SU-DHL-6 (cell line): ENCODE data around the gene MYOF.

ENCODE experiments used
- H2AFZ ChIP-seq: fragments of 200-600 bp; sonication (generic); 2 replicates; pipeline ENCODE4 v1.6.1; 2014; ENCODE audit warnings: low read depth, mild to moderate bottlenecking, moderate library complexity, mixed read lengths, antibody characterized with exemption, low read length; ENCODE audit not compliant: severe bottlenecking
- H3F3A ChIP-seq: fragments of 200-600 bp; shearing (Covaris generic); 2 replicates; pipeline ENCODE4 v1.6.0; 2016; ENCODE audit warnings: antibody characterized with exemption, mild to moderate bottlenecking; ENCODE audit not compliant: insufficient read depth
- H3K27ac ChIP-seq: fragments of 200-600 bp; sonication (generic); 2 replicates; pipeline ENCODE4 v1.5.1; 2016; ENCODE audit warnings: low read depth, mild to moderate bottlenecking, low read length, moderate library complexity, mixed read lengths
- H3K27me3 ChIP-seq: fragments of 200-600 bp; sonication (generic), shearing (Covaris generic); 2 replicates; pipeline ENCODE4 v1.6.0; 2014; ENCODE audit warnings: mild to moderate bottlenecking, low read length
- H3K36me3 ChIP-seq: fragments of 200-600 bp; sonication (generic); 2 replicates; pipeline ENCODE4 v1.6.1; 2014; ENCODE audit warnings: mild to moderate bottlenecking, low read length, mixed read lengths
- H3K4me2 ChIP-seq: fragments of 300-600, 200-600 bp; shearing (Covaris generic), sonication (generic); 2 replicates; pipeline ENCODE4 v1.6.0; 2014; ENCODE audit warnings: low read length, low read depth, mild to moderate bottlenecking; ENCODE audit not compliant: poor library complexity, severe bottlenecking
- H3K4me3 ChIP-seq: fragments of 200-600 bp; sonication (generic); 2 replicates; pipeline ENCODE4 v1.5.1; 2014; ENCODE audit warnings: antibody characterized with exemption, low read length, mild to moderate bottlenecking, mixed read lengths; ENCODE audit not compliant: insufficient read depth, poor library complexity, severe bottlenecking
- H3K79me2 ChIP-seq: fragments of 200-600 bp; sonication (generic); 2 replicates; pipeline ENCODE4 v1.6.1; 2014; ENCODE audit warnings: mild to moderate bottlenecking, low read length, moderate library complexity; ENCODE audit not compliant: insufficient read depth
- H3K9ac ChIP-seq: fragments of 200-600 bp; sonication (generic); 2 replicates; pipeline ENCODE4 v1.7.0; 2014; ENCODE audit warnings: mild to moderate bottlenecking, low read length
- H3K9me2 ChIP-seq: fragments of 200-600 bp; sonication (generic); replicated peaks from 2 replicates; pipeline ENCODE4 v1.6.1; 2014; ENCODE audit warnings: low read length; ENCODE audit not compliant: insufficient read depth
- H3K9me3 ChIP-seq: fragments of 200-600 bp; sonication (generic); 2 replicates; pipeline ENCODE4 v1.6.1; 2014; ENCODE audit warnings: low read length, mixed read lengths; ENCODE audit not compliant: insufficient read depth
- H4K20me1 ChIP-seq: fragments of 200-600 bp; sonication (generic); 2 replicates; pipeline ENCODE4 v1.6.1; 2014; ENCODE audit warnings: low read depth, mild to moderate bottlenecking, antibody characterized with exemption, low read length, moderate library complexity, mixed read lengths
- CTCF ChIP-seq: fragments of 200-600 bp; sonication (generic); IDR thresholded peaks from one replicate; pipeline ENCODE4 v1.5.1; 2017; ENCODE audit warnings: antibody characterized with exemption, mild to moderate bottlenecking, low read length, moderate library complexity; ENCODE audit not compliant: insufficient read depth, poor library complexity, severe bottlenecking
- EZH2phosphoT487 ChIP-seq: fragments of 200-600 bp; sonication (generic), shearing (Covaris generic); conservative IDR thresholded peaks from 2 replicates; pipeline ENCODE4 v1.6.1; 2018; ENCODE audit warnings: mild to moderate bottlenecking, antibody characterized with exemption, low read length, moderate library complexity, mixed read lengths

MYOF gene

GRCh38 chr10:93438613-93439253 lies 43.4 kb downstream of the MYOF start:
- Histone ChIP-seq H3K36me3 (no peaks in the 10 kb centered on the region), H3F3A (no peaks in the 10 kb centered on the region), H3K9me2 (no peaks in the 10 kb centered on the region), H3K4me2 (no peak overlapping the region), H3K27ac (no peak overlapping the region), H3K27me3 (no peaks in the 10 kb centered on the region), H3K4me3 (no peak overlapping the region), H3K9ac (no peak overlapping the region), H2AFZ (no peak overlapping the region), H3K9me3 (no peaks in the 10 kb centered on the region), H3K79me2 (no peaks in the 10 kb centered on the region), H4K20me1 (no peaks in the 10 kb centered on the region)
- no peak for TF ChIP-seq CTCF
- no peak for TF ChIP-seq EZH2phosphoT487

GRCh38 chr10:93437946-93438612 lies 44.1 kb downstream of the MYOF start:
- H3K9me2 ChIP-seq = no peaks in the 10 kb centered on the region
- H3K27me3 ChIP-seq = no peaks in the 10 kb centered on the region
- H3K79me2 ChIP-seq = no peaks in the 10 kb centered on the region
- no peaks in the 10 kb centered on the region for H3K9me3 ChIP-seq
- H3K27ac ChIP-seq = no peak overlapping the region
- TF ChIP-seq EZH2phosphoT487 (no peak), CTCF (no peak)
- H3K4me2 ChIP-seq = no peak overlapping the region
- H3K4me3 ChIP-seq = no peak overlapping the region
- no peaks in the 10 kb centered on the region for H4K20me1 ChIP-seq
- H2AFZ ChIP-seq = no peak overlapping the region
- H3K9ac ChIP-seq = no peak overlapping the region
- H3F3A ChIP-seq = no peaks in the 10 kb centered on the region
- no peaks in the 10 kb centered on the region for H3K36me3 ChIP-seq

- no peak overlapping the region for H3K4me2 ChIP-seq
- no peak overlapping the region for H3K9ac ChIP-seq
- no peak overlapping the region for H3K27ac ChIP-seq
- no peaks in the 10 kb centered on the region for H3K79me2 ChIP-seq
- no peaks in the 10 kb centered on the region for H3K9me2 ChIP-seq
- H3K9me3 ChIP-seq = no peaks in the 10 kb centered on the region
- no peaks in the 10 kb centered on the region for H4K20me1 ChIP-seq
- H3K36me3 ChIP-seq = no peaks in the 10 kb centered on the region
- H3F3A ChIP-seq = no peaks in the 10 kb centered on the region
- H3K4me3 ChIP-seq = no peak overlapping the region
- H3K27me3 ChIP-seq = no peaks in the 10 kb centered on the region
- H2AFZ ChIP-seq = no peak overlapping the region
- TF ChIP-seq EZH2phosphoT487 (no peak), CTCF (no peak)
Observed at GRCh38 chr10:93437086-93437945, 44.8 kb downstream of the MYOF start.
